KG1 (cell line): ENCODE data around the gene KIF6.
"Not testable (repeated sequence)": the region's sequence is repeated elsewhere in the genome, so short reads cannot be mapped to it uniquely, and the experiment has no call there.

Source experiments
- DNase-seq: peaks from one replicate; lab custom pipeline; 2025; lab: John Stamatoyannopoulos, UW

Gene KIF6

GRCh38 chr6:39714802-39715201 lies 10.4 kb downstream of the KIF6 start:
- DNase-seq = no peak

GRCh38 chr6:39707962-39708683 lies 17.1 kb downstream of the KIF6 start:
- no peak for DNase-seq

- no peak for DNase-seq
Observed at GRCh38 chr6:39706819-39707335, 18.3 kb downstream of the KIF6 start.

GRCh38 chr6:39702265-39702664 lies 22.9 kb downstream of the KIF6 start:
- no peak for DNase-seq

- no peak for DNase-seq
Observed at GRCh38 chr6:39700362-39700761, 24.8 kb downstream of the KIF6 start.

GRCh38 chr6:39698789-39699188 lies 26.4 kb downstream of the KIF6 start:
- DNase-seq = no peak

GRCh38 chr6:39696986-39697788 lies 28.0 kb downstream of the KIF6 start:
- no peak for DNase-seq

- no peak for DNase-seq
Observed at GRCh38 chr6:39695447-39695846, 29.8 kb downstream of the KIF6 start.

- DNase-seq = no peak
Observed at GRCh38 chr6:39693206-39693605, 32.0 kb downstream of the KIF6 start.

- DNase-seq = no peak
Observed at GRCh38 chr6:39688494-39688893, 36.7 kb downstream of the KIF6 start.

GRCh38 chr6:39686976-39687375 lies 38.2 kb downstream of the KIF6 start:
- DNase-seq = no peak

GRCh38 chr6:39685938-39686337 lies 39.3 kb downstream of the KIF6 start:
- DNase-seq = no peak

- DNase-seq = no peak
Observed at GRCh38 chr6:39685489-39685826, 39.8 kb downstream of the KIF6 start.

GRCh38 chr6:39684790-39685488 lies 40.3 kb downstream of the KIF6 start:
- DNase-seq = no peak

GRCh38 chr6:39681674-39682121 lies 43.5 kb downstream of the KIF6 start:
- DNase-seq = no peak

GRCh38 chr6:39678914-39679313 lies 46.3 kb downstream of the KIF6 start:
- DNase-seq = no peak

- DNase-seq = not testable (repeated sequence)
Observed at GRCh38 chr6:39677318-39677717, 47.9 kb downstream of the KIF6 start.

- DNase-seq = no peak
Observed at GRCh38 chr6:39670519-39670918, 54.7 kb downstream of the KIF6 start.

GRCh38 chr6:39669973-39670342 lies 55.2 kb downstream of the KIF6 start:
- DNase-seq = no peak

GRCh38 chr6:39669207-39669972 lies 55.8 kb downstream of the KIF6 start:
- no peak for DNase-seq

GRCh38 chr6:39666706-39667489 lies 58.3 kb downstream of the KIF6 start:
- no peak for DNase-seq
